GM12874 (cell line): Measurements from ENCODE around the gene TPP2.

Source experiments
- TF ChIP-seq, protein P1 (sequence below): IDR thresholded peaks from 2 replicates; pipeline ENCODE4 v1.5.1; 2011; ENCODE audit warnings: low read depth, mild to moderate bottlenecking, control low read depth, low read length, moderate library complexity; ENCODE audit not compliant: insufficient read depth

The TPP2 gene

DNA sequence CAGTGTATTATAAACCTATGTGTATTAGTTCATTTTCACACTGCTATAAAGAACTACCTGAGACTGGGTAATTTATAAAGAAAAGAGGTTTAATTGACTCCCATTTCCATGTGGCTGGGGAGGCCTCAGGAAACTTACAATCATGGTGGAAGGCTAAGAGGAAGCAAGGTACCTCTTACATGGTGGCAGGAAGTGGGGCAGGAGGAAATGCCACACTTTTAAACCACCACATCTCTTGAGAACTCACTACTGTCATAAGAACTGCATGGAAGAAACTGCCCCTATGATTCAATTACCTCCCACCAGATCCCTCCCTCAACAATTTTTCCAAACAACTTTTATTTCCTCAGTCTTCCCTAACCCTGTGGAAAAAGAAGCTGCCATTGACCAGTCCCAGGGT lies 14.5 kb upstream of the TPP2 start:
- TF ChIP-seq, protein P1, sequence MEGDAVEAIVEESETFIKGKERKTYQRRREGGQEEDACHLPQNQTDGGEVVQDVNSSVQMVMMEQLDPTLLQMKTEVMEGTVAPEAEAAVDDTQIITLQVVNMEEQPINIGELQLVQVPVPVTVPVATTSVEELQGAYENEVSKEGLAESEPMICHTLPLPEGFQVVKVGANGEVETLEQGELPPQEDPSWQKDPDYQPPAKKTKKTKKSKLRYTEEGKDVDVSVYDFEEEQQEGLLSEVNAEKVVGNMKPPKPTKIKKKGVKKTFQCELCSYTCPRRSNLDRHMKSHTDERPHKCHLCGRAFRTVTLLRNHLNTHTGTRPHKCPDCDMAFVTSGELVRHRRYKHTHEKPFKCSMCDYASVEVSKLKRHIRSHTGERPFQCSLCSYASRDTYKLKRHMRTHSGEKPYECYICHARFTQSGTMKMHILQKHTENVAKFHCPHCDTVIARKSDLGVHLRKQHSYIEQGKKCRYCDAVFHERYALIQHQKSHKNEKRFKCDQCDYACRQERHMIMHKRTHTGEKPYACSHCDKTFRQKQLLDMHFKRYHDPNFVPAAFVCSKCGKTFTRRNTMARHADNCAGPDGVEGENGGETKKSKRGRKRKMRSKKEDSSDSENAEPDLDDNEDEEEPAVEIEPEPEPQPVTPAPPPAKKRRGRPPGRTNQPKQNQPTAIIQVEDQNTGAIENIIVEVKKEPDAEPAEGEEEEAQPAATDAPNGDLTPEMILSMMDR, result no peak

- TF ChIP-seq, protein P1, result no peak
Observed at GRCh38 chr13:102584434-102584833, 12.4 kb upstream of the TPP2 start.

- TF ChIP-seq, protein P1, result no peak
Observed at GRCh38 chr13:102586615-102587014, 10.2 kb upstream of the TPP2 start.

- TF ChIP-seq, protein P1, result no peak
Observed at GRCh38 chr13:102587916-102588315, 8.9 kb upstream of the TPP2 start.

DNA sequence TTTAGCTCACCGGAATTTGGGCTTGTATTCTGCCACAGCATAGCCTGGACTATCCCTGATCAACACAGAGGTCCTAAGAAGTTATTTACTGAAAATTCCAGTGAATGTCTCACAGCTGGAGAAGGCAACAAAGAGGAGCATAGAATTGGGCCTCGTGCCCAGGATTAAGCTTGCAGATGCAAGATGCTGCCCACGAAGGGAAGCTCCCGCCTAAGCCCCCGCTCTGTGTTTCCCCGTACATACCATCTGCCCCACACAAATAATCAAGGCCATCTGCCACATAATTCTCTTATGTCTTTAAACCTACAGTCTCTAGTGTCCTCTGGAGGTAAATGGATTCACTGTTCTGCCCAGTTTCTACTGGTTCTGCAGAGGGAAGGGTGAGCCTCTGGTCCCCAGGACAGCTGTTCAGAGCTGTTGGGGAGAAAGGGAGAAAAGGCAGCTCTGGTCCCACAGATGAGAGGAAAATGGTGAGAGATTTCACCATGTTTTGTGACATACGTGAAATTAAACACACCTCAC lies 7.4 kb upstream of the TPP2 start:
- TF ChIP-seq, protein P1, result no peak

DNA sequence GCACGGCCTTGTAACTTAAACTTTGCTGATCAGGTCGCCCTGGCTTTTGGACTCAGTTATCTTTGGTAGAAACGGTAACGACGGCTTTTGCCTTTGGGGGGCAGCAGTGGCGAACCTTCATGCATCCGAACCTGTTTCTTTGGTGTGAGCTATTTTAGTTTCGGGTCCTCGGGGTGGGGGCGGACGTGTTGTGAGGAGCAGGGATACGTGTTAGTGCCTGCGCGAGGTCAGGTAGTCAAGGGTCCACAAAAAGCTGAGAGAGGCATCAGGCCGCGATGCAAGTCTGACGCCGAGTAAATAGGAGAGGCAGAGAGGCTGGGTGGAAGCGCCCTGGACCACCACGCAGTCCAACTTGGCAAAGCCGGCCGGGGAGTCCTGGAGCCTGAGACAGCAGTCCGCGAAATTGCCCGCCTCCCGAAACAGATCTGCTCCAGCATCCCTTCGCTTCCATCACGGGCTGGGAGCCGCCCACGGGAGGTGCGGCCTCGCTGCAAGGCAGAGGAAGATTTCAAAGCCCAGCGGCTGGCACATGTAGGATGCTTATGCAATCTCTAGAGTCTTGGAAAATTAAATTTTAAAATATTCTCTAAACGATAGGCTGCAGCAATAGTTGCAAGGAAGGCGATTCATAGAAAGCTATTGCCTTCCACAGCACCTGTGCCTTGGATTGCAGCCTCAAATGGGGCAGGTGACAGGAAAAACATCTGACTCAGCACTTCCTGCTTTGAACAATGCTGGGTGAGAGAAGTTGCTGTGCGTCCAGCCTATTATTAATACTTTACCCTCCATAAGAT lies 4.6 kb upstream of the TPP2 start:
- TF ChIP-seq, protein P1, result peak; percentile 72

GRCh38 chr13:102593466-102593865 lies 3.3 kb upstream of the TPP2 start:
- TF ChIP-seq, protein P1, result no peak
